ENCODE measurements around the gene GMNN. TPM values are rescaled to one million over a fixed set of nuclear protein-coding genes. Genes with fewer than 3 reads are reported as not detected.

GMNN gene
- 20.7 TPM for total RNA-seq

GRCh38 chr6:24774696-24775519, at the start of gene GMNN:
GMNN (plus strand) TSS chr6:24774937; CDS start chr6:24777247, 2,310 bp downstream.

GRCh38 chr6:24798740-24799540, 24.2 kb downstream of the GMNN start, which contains the start of gene ARMH2:
ARMH2 (minus strand) TSS chr6:24798917; CDS start chr6:24798857, 60 bp downstream.

Other genes starting within 250 kb of the GMNN start
- 0.99 TPM for gene KIAA0319, start 128.7 kb upstream of the GMNN start, total RNA-seq
- 34.5 TPM for gene TDP2, start 108.0 kb upstream of the GMNN start, total RNA-seq
- 7.4 TPM for gene ACOT13, start 107.9 kb upstream of the GMNN start, total RNA-seq
- 102 TPM for gene C6orf62, start 55.8 kb upstream of the GMNN start, total RNA-seq
- not detected for gene ARMH2, start 24.0 kb downstream of the GMNN start, total RNA-seq
- 23.1 TPM for gene RIPOR2, start 161.0 kb downstream of the GMNN start, total RNA-seq